ENCODE results near the gene NQO1.

NQO1 gene

DNA sequence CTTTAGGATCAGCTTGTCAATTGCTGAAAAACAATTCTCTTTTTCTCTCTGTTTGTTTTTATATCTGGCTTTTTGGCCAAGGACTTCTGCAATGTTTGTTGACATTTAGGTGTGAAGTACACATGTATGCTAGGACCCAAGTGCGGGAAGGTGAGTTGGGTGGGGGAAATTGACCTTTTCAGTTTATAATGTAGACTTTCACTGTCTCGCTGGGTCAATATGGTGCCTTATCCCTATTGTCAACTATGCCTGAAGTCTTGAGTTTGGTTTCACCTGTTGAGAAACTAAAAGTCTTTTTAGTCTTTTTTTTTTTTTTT lies 45.2 kb upstream of the NQO1 start:
- peaks cover 94% of the 10 kb centered on the region for H3K79me2 ChIP-seq (ENCODE audit: control insufficient read depth, low read length)
- no peak overlapping the region for H3K27ac ChIP-seq (ENCODE audit: low read depth, low read length)
- no peaks in the 10 kb centered on the region; the same call in 1 of the 2 replicates for H3F3A ChIP-seq (ENCODE audit: control insufficient read depth, insufficient read depth)
- no peak overlapping the region for H3K4me3 ChIP-seq (ENCODE audit: low read length)
- TF ChIP-seq, protein P1, sequence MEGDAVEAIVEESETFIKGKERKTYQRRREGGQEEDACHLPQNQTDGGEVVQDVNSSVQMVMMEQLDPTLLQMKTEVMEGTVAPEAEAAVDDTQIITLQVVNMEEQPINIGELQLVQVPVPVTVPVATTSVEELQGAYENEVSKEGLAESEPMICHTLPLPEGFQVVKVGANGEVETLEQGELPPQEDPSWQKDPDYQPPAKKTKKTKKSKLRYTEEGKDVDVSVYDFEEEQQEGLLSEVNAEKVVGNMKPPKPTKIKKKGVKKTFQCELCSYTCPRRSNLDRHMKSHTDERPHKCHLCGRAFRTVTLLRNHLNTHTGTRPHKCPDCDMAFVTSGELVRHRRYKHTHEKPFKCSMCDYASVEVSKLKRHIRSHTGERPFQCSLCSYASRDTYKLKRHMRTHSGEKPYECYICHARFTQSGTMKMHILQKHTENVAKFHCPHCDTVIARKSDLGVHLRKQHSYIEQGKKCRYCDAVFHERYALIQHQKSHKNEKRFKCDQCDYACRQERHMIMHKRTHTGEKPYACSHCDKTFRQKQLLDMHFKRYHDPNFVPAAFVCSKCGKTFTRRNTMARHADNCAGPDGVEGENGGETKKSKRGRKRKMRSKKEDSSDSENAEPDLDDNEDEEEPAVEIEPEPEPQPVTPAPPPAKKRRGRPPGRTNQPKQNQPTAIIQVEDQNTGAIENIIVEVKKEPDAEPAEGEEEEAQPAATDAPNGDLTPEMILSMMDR (IDR thresholded peaks at IDR 0.05; ENCODE audit: low read depth, low read length, poor library complexity, severe bottlenecking): no peak
- TF ChIP-seq EZH2phosphoT487 (IDR thresholded peaks at IDR 0.05; ENCODE audit: borderline replicate concordance, low read length): no peak
- no peaks in the 10 kb centered on the region for H4K20me1 ChIP-seq (ENCODE audit: control insufficient read depth, insufficient read depth, low read depth, low read length)
- H3K9me3 ChIP-seq (ENCODE audit: control insufficient read depth, insufficient read depth, low read length): 0 out of 2 replicates have a peak, but pooled peaks cover 7% of the 10 kb centered on the region
- peaks cover 37% of the 10 kb centered on the region for H3K4me1 ChIP-seq (ENCODE audit: control insufficient read depth, low read length)
- H3K4me2 ChIP-seq (ENCODE audit: low read length): no peak overlapping the region
- H3K27me3 ChIP-seq (ENCODE audit: control insufficient read depth, low read length): no peaks in the 10 kb centered on the region
- no peaks in the 10 kb centered on the region for H3K9me2 ChIP-seq (replicated peaks; ENCODE audit: control insufficient read depth, low read length)
- H3K36me3 ChIP-seq (ENCODE audit: control insufficient read depth, low read length): peaks cover 17% of the 10 kb centered on the region

DNA sequence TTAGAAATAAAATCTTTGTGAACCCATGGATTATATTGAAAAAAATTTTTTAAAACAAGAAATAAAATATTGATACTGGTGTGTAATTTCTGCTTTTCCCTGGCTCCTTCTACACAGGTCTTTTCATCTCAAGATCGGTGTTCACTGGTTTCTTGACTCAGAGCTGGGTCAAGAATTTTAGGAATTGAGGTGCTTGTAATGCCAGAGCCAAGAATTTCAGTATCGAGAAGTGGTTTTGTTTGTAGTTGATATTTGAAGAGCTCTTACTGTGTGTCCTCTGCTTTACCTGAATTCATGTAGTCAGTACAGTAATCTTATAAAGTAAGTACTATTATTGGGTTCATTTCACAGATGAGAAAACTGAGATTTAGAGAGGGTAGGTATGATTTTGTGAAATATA lies 43.0 kb upstream of the NQO1 start:
- no peaks in the 10 kb centered on the region for H3K9me3 ChIP-seq (ENCODE audit: control insufficient read depth, insufficient read depth, low read length)
- H3K27ac ChIP-seq (ENCODE audit: low read depth, low read length): no peak overlapping the region
- H3K9me2 ChIP-seq (replicated peaks; ENCODE audit: control insufficient read depth, low read length): no peaks in the 10 kb centered on the region
- no peaks in the 10 kb centered on the region for H3K27me3 ChIP-seq (ENCODE audit: control insufficient read depth, low read length)
- H3K4me2 ChIP-seq (ENCODE audit: low read length): no peak overlapping the region
- no peaks in the 10 kb centered on the region for H4K20me1 ChIP-seq (ENCODE audit: control insufficient read depth, insufficient read depth, low read depth, low read length)
- TF ChIP-seq, protein P1 (IDR thresholded peaks at IDR 0.05; ENCODE audit: low read depth, low read length, poor library complexity, severe bottlenecking): no peak
- no peak for TF ChIP-seq EZH2phosphoT487 (IDR thresholded peaks at IDR 0.05; ENCODE audit: borderline replicate concordance, low read length)
- H3K36me3 ChIP-seq (ENCODE audit: control insufficient read depth, low read length): peaks cover 2% of the 10 kb centered on the region; the same call in 1 of the 2 replicates
- no peak overlapping the region for H3K4me3 ChIP-seq (ENCODE audit: low read length)
- peaks cover 96% of the 10 kb centered on the region for H3K79me2 ChIP-seq (ENCODE audit: control insufficient read depth, low read length)
- no peaks in the 10 kb centered on the region; the same call in none of the 2 replicates for H3F3A ChIP-seq (ENCODE audit: control insufficient read depth, insufficient read depth)
- peaks cover 35% of the 10 kb centered on the region for H3K4me1 ChIP-seq (ENCODE audit: control insufficient read depth, low read length)

DNA sequence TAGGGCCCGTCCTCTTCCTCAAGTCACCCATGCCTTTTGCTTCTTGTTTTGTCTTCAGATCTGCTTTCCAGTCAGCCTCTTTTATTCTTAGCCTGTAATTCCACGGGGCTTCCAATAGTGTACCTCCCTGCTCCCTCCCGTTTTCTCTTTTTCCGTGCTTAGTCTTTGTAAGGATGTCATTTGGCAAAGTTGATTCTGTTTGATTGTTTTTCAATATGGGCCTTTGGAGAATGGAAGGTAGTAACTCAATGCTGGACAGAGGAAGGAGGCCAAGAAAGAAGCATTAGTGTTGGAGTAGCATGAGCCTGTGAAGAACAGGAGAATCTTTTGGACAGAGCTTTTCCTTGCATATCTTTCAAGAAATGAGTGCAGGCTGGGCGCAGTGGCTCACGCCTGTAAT lies 42.3 kb upstream of the NQO1 start:
- Histone ChIP-seq H3K27me3 (ENCODE audit: control insufficient read depth, low read length) (no peaks in the 10 kb centered on the region), H3K4me3 (ENCODE audit: low read length) (no peak overlapping the region), H3K4me1 (ENCODE audit: control insufficient read depth, low read length) (peaks cover 30% of the 10 kb centered on the region), H3K27ac (ENCODE audit: low read depth, low read length) (no peak overlapping the region), H3K79me2 (ENCODE audit: control insufficient read depth, low read length) (peaks cover 96% of the 10 kb centered on the region), H3K9me2 (replicated peaks; ENCODE audit: control insufficient read depth, low read length) (no peaks in the 10 kb centered on the region), H3K9me3 (ENCODE audit: control insufficient read depth, insufficient read depth, low read length) (no peaks in the 10 kb centered on the region), H4K20me1 (ENCODE audit: control insufficient read depth, insufficient read depth, low read depth, low read length) (no peaks in the 10 kb centered on the region), H3K36me3 (ENCODE audit: control insufficient read depth, low read length) (no peaks in the 10 kb centered on the region), H3F3A (ENCODE audit: control insufficient read depth, insufficient read depth) (peaks cover 2% of the 10 kb centered on the region), H3K4me2 (ENCODE audit: low read length) (no peak overlapping the region)
- TF ChIP-seq, protein P1 (IDR thresholded peaks at IDR 0.05; ENCODE audit: low read depth, low read length, poor library complexity, severe bottlenecking): no peak
- TF ChIP-seq EZH2phosphoT487 (IDR thresholded peaks at IDR 0.05; ENCODE audit: borderline replicate concordance, low read length): no peak
